HFFc6 (cell line): Measurements from ENCODE around the gene THADA. TPM values are rescaled to one million over a fixed set of nuclear protein-coding genes. Genes with fewer than 3 reads are reported as not detected.
"Not testable (repeated sequence)": the region's sequence is repeated elsewhere in the genome, so short reads cannot be mapped to it uniquely, and the experiment has no call there.

Experiments used
- DNase-seq: peaks from one replicate; pipeline ENCODE4 v3.0.0-alpha.2; 2018
- H3K27ac Mint-ChIP-seq: 2 replicates; pipeline ENCODE4 v1.8.0; 2020; ENCODE audit warnings: mild to moderate bottlenecking, mixed read lengths
- H3K27me3 Mint-ChIP-seq: 2 replicates; pipeline ENCODE4 v1.8.0; 2021; ENCODE audit warnings: mild to moderate bottlenecking, moderate library complexity, mixed read lengths; ENCODE audit not compliant: insufficient read depth
- H3K36me3 Mint-ChIP-seq: 2 replicates; pipeline ENCODE4 v1.8.0; 2021; ENCODE audit warnings: low read depth, mixed read lengths
- H3K4me1 Mint-ChIP-seq: 2 replicates; pipeline ENCODE4 v1.8.0; 2020; ENCODE audit warnings: low read depth, mixed read lengths
- H3K4me3 Mint-ChIP-seq: 2 replicates; pipeline ENCODE4 v1.8.0; 2020; ENCODE audit warnings: mild to moderate bottlenecking, moderate library complexity, mixed read lengths
- H3K9me3 Mint-ChIP-seq: 2 replicates; pipeline ENCODE4 v1.8.0; 2020; ENCODE audit warnings: mild to moderate bottlenecking, mixed read lengths
- CTCF ChIP-seq: fragments of 200-600 bp; sonication (generic); IDR thresholded peaks from 2 replicates; pipeline ENCODE4 v1.5.0; 2021; ENCODE audit warnings: antibody characterized with exemption, mild to moderate bottlenecking
- total RNA-seq, 6 experiments: library from RNA; stranded (reverse); fragmentation: NEBNext Ultra II Directional; extraction: Animal tissue kit (Norgen Biotek cat#: 25700); gene quantifications; 2 replicates in 1 of 6; 3 replicates in 5 of 6; pipeline ENCODE4 v1.2.3, GENCODE V29; 2021

The THADA gene
- total RNA-seq, 6 experiments from 2014 or later, result 14.3 to 20.5 (median 17.3) TPM

GRCh38 chr2:43399515-43400264 is 196.1 kb downstream of the THADA start:
- peaks cover 32% of the 10 kb centered on the region for H3K4me1 Mint-ChIP-seq
- peaks cover 18% of the 10 kb centered on the region for H3K36me3 Mint-ChIP-seq
- H3K4me3 Mint-ChIP-seq, result no peak overlapping the region; the same call in 1 of the 2 replicates
- TF ChIP-seq CTCF, result no peak
- peak; percentile 62 for DNase-seq
- H3K27ac Mint-ChIP-seq, result peak overlapping the region; percentile 49
- peaks cover 1% of the 10 kb centered on the region; the same call in 1 of the 2 replicates for H3K27me3 Mint-ChIP-seq
- H3K9me3 Mint-ChIP-seq, result no peaks in the 10 kb centered on the region

GRCh38 chr2:43399098-43399497 is 196.7 kb downstream of the THADA start:
- no peak for TF ChIP-seq CTCF

GRCh38 chr2:43397821-43398220 is 198.0 kb downstream of the THADA start:
- Mint-ChIP-seq H3K9me3 (no peaks in the 10 kb centered on the region), H3K27ac (no peak overlapping the region), H3K27me3 (peaks cover 1% of the 10 kb centered on the region; the same call in 1 of the 2 replicates), H3K36me3 (peaks cover 23% of the 10 kb centered on the region), H3K4me1 (peaks cover 32% of the 10 kb centered on the region), H3K4me3 (no peak overlapping the region)
- no peak for DNase-seq
- no peak for TF ChIP-seq CTCF

More at GRCh38 chr2:43399098-43399497, 196.7 kb downstream of the THADA start:
- Mint-ChIP-seq H3K27ac (no peak overlapping the region; the same call in 1 of the 2 replicates), H3K9me3 (no peaks in the 10 kb centered on the region), H3K36me3 (peaks cover 20% of the 10 kb centered on the region), H3K4me3 (no peak overlapping the region), H3K27me3 (peaks cover 1% of the 10 kb centered on the region; the same call in 1 of the 2 replicates), H3K4me1 (peaks cover 32% of the 10 kb centered on the region)
- DNase-seq, result no peak

GRCh38 chr2:43397411-43397810 is 198.4 kb downstream of the THADA start:
- TF ChIP-seq CTCF, result no peak
- H3K4me1 Mint-ChIP-seq, result peaks cover 36% of the 10 kb centered on the region
- no peaks in the 10 kb centered on the region for H3K9me3 Mint-ChIP-seq
- H3K27ac Mint-ChIP-seq, result no peak overlapping the region
- DNase-seq, result no peak
- H3K27me3 Mint-ChIP-seq, result peaks cover under 1% of the 10 kb centered on the region; the same call in 1 of the 2 replicates
- H3K36me3 Mint-ChIP-seq, result peaks cover 24% of the 10 kb centered on the region
- no peak overlapping the region for H3K4me3 Mint-ChIP-seq

- H3K4me3 Mint-ChIP-seq, H3K9me3 Mint-ChIP-seq, H3K27me3 Mint-ChIP-seq, DNase-seq, H3K27ac Mint-ChIP-seq: not testable (repeated sequence)
- Mint-ChIP-seq H3K4me1 (peaks cover 46% of the 10 kb centered on the region), H3K36me3 (peaks cover 24% of the 10 kb centered on the region)
Observed at GRCh38 chr2:43396344-43396743, 199.5 kb downstream of the THADA start.

- TF ChIP-seq CTCF, result no peak
- Mint-ChIP-seq H3K4me3 (no peak overlapping the region), H3K27ac (no peak overlapping the region), H3K4me1 (peaks cover 30% of the 10 kb centered on the region), H3K27me3 (no peaks in the 10 kb centered on the region), H3K36me3 (peaks cover 24% of the 10 kb centered on the region), H3K9me3 (no peaks in the 10 kb centered on the region)
- no peak for DNase-seq
Observed at GRCh38 chr2:43393918-43394317, 201.9 kb downstream of the THADA start.
